ENCODE data around the gene COL5A2. TPM values are rescaled to one million over a fixed set of nuclear protein-coding genes. Genes with fewer than 3 reads are reported as not detected.

Gene COL5A2
- total RNA-seq, 1 experiment from 2014 or later, result 0.67 TPM

GRCh38 chr2:189066037-189066436 is 113.5 kb downstream of the COL5A2 start:
- no peaks in the 10 kb centered on the region for H3K9me3 ChIP-seq (ENCODE audit: low read length)
- H3K4me2 ChIP-seq (ENCODE audit: low read depth, low read length, poor library complexity, severe bottlenecking), result no peak overlapping the region
- H4K20me1 ChIP-seq (ENCODE audit: insufficient read depth, low read depth, low read length), result no peaks in the 10 kb centered on the region
- H3K36me3 ChIP-seq (ENCODE audit: insufficient read depth, low read length), result no peaks in the 10 kb centered on the region
- H3K4me1 ChIP-seq (ENCODE audit: low read length), result no peaks in the 10 kb centered on the region
- H3K27ac ChIP-seq (ENCODE audit: low read length), result no peak overlapping the region
- no peak overlapping the region for H2AFZ ChIP-seq (ENCODE audit: low read length)
- H3K9ac ChIP-seq (ENCODE audit: low read length), result no peak overlapping the region
- H3K27me3 ChIP-seq (ENCODE audit: low read length), result no peaks in the 10 kb centered on the region
- DNase-seq, result no peak
- no peaks in the 10 kb centered on the region for H3K9me2 ChIP-seq (replicated peaks; ENCODE audit: insufficient read depth, low read length)
- no peaks in the 10 kb centered on the region for H3K79me2 ChIP-seq (ENCODE audit: low read length)
- H3K4me3 ChIP-seq (ENCODE audit: low read length), result no peak overlapping the region

GRCh38 chr2:189060096-189060642 is 119.4 kb downstream of the COL5A2 start:
- no peaks in the 10 kb centered on the region for H3K36me3 ChIP-seq (ENCODE audit: insufficient read depth, low read length)
- no peaks in the 10 kb centered on the region for H4K20me1 ChIP-seq (ENCODE audit: insufficient read depth, low read depth, low read length)
- no peaks in the 10 kb centered on the region for H3K79me2 ChIP-seq (ENCODE audit: low read length)
- no peak overlapping the region for H3K4me3 ChIP-seq (ENCODE audit: low read length)
- H3K27ac ChIP-seq (ENCODE audit: low read length), result no peak overlapping the region
- no peaks in the 10 kb centered on the region for H3K9me2 ChIP-seq (replicated peaks; ENCODE audit: insufficient read depth, low read length)
- H3K9me3 ChIP-seq (ENCODE audit: low read length), result no peaks in the 10 kb centered on the region
- no peak overlapping the region for H3K4me2 ChIP-seq (ENCODE audit: low read depth, low read length, poor library complexity, severe bottlenecking)
- no peaks in the 10 kb centered on the region for H3K27me3 ChIP-seq (ENCODE audit: low read length)
- DNase-seq, result no peak
- no peak overlapping the region for H2AFZ ChIP-seq (ENCODE audit: low read length)
- H3K9ac ChIP-seq (ENCODE audit: low read length), result no peak overlapping the region
- H3K4me1 ChIP-seq (ENCODE audit: low read length), result no peaks in the 10 kb centered on the region

- no peak for DNase-seq
- Histone ChIP-seq H3K9me2 (replicated peaks; ENCODE audit: insufficient read depth, low read length) (no peaks in the 10 kb centered on the region), H3K4me3 (ENCODE audit: low read length) (no peak overlapping the region), H2AFZ (ENCODE audit: low read length) (no peak overlapping the region), H4K20me1 (ENCODE audit: insufficient read depth, low read depth, low read length) (no peaks in the 10 kb centered on the region), H3K4me1 (ENCODE audit: low read length) (no peaks in the 10 kb centered on the region), H3K9ac (ENCODE audit: low read length) (no peak overlapping the region), H3K27me3 (ENCODE audit: low read length) (no peaks in the 10 kb centered on the region), H3K9me3 (ENCODE audit: low read length) (no peaks in the 10 kb centered on the region), H3K4me2 (ENCODE audit: low read depth, low read length, poor library complexity, severe bottlenecking) (no peak overlapping the region), H3K36me3 (ENCODE audit: insufficient read depth, low read length) (no peaks in the 10 kb centered on the region), H3K79me2 (ENCODE audit: low read length) (no peaks in the 10 kb centered on the region), H3K27ac (ENCODE audit: low read length) (no peak overlapping the region)
Observed at GRCh38 chr2:189057316-189057715, 122.2 kb downstream of the COL5A2 start.

DNA sequence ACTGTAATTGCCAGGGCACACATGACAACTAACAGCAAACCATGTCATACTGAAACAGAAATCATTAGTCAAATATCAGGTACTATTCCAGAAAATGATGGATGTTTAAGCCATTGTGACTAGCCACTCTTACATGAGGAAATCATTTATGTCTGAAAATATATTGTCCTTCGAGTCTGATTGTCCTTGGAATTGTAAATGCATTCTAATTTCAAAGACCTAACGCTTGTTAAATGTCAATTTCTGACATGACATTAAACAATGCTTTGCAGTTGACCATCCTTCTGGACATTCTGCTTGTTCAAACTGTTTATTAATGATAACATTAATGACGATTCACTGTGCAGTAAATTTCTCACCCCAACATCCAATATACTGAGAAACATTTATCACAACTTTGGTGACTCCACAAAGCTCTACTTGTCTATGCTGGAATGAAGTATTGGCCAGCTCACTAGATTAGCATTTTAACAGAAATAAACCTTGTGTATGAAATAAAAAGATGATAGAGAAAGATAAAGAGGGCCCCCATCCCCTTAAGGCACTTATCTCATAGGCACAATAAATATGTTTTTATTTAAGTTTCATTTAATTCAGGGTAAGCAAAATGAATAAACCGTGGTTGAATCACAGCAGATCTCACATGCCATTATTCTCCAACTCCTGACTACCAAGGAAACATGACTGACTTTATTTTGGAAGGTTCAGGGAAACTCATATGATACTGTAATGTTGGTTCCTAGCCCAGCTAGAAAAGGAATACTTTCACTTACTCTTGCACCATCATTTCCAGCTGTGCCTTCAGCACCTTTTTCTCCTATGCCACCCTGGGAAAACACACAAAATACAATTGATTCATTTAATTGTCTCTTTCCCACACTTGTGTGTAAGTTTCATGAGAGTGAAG is 123.1 kb downstream of the COL5A2 start:
- DNase-seq, result no peak
- Histone ChIP-seq H3K9ac (ENCODE audit: low read length) (no peak overlapping the region), H4K20me1 (ENCODE audit: insufficient read depth, low read depth, low read length) (no peaks in the 10 kb centered on the region), H3K9me3 (ENCODE audit: low read length) (no peaks in the 10 kb centered on the region), H3K9me2 (replicated peaks; ENCODE audit: insufficient read depth, low read length) (no peaks in the 10 kb centered on the region), H3K4me3 (ENCODE audit: low read length) (no peak overlapping the region), H3K4me1 (ENCODE audit: low read length) (no peaks in the 10 kb centered on the region), H3K36me3 (ENCODE audit: insufficient read depth, low read length) (no peaks in the 10 kb centered on the region), H3K27me3 (ENCODE audit: low read length) (no peaks in the 10 kb centered on the region), H3K4me2 (ENCODE audit: low read depth, low read length, poor library complexity, severe bottlenecking) (no peak overlapping the region), H2AFZ (ENCODE audit: low read length) (no peak overlapping the region), H3K79me2 (ENCODE audit: low read length) (no peaks in the 10 kb centered on the region), H3K27ac (ENCODE audit: low read length) (no peak overlapping the region)

- Histone ChIP-seq H3K4me2 (ENCODE audit: low read depth, low read length, poor library complexity, severe bottlenecking) (no peak overlapping the region), H3K36me3 (ENCODE audit: insufficient read depth, low read length) (no peaks in the 10 kb centered on the region), H3K9me2 (replicated peaks; ENCODE audit: insufficient read depth, low read length) (no peaks in the 10 kb centered on the region), H2AFZ (ENCODE audit: low read length) (no peak overlapping the region), H3K27me3 (ENCODE audit: low read length) (no peaks in the 10 kb centered on the region), H3K9me3 (ENCODE audit: low read length) (no peaks in the 10 kb centered on the region), H3K9ac (ENCODE audit: low read length) (no peak overlapping the region), H3K79me2 (ENCODE audit: low read length) (no peaks in the 10 kb centered on the region), H3K4me3 (ENCODE audit: low read length) (no peak overlapping the region), H4K20me1 (ENCODE audit: insufficient read depth, low read depth, low read length) (no peaks in the 10 kb centered on the region), H3K27ac (ENCODE audit: low read length) (no peak overlapping the region), H3K4me1 (ENCODE audit: low read length) (no peaks in the 10 kb centered on the region)
- no peak for DNase-seq
Observed at GRCh38 chr2:189050165-189050712, 129.3 kb downstream of the COL5A2 start.

DNA sequence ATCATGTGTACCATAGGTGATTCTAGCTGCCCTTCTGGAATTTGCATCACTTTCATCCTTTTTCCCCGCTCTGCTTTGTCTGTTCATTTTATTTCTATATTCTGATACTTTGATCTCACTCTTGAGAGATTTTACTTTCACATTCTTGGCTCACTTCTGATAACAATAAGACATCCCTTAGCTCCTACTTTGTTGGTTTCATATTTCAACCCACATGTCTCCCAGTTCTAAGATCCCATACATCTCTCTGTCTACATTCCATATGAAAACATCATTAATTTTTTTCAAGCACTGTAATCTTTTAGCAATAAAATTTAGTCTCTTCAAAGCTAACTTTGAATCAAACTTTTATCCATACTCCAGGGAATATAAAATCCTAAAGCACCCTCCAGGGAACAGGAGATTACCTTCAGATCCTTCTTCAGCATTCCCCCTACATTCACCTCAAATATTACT is 129.8 kb downstream of the COL5A2 start:
- Histone ChIP-seq H3K27me3 (ENCODE audit: low read length) (no peaks in the 10 kb centered on the region), H3K4me2 (ENCODE audit: low read depth, low read length, poor library complexity, severe bottlenecking) (no peak overlapping the region), H3K27ac (ENCODE audit: low read length) (no peak overlapping the region), H3K9ac (ENCODE audit: low read length) (no peak overlapping the region), H3K36me3 (ENCODE audit: insufficient read depth, low read length) (no peaks in the 10 kb centered on the region), H3K4me1 (ENCODE audit: low read length) (no peaks in the 10 kb centered on the region), H3K9me2 (replicated peaks; ENCODE audit: insufficient read depth, low read length) (no peaks in the 10 kb centered on the region), H2AFZ (ENCODE audit: low read length) (no peak overlapping the region), H3K79me2 (ENCODE audit: low read length) (no peaks in the 10 kb centered on the region), H3K9me3 (ENCODE audit: low read length) (no peaks in the 10 kb centered on the region), H4K20me1 (ENCODE audit: insufficient read depth, low read depth, low read length) (no peaks in the 10 kb centered on the region), H3K4me3 (ENCODE audit: low read length) (no peak overlapping the region)
- DNase-seq, result no peak

- Histone ChIP-seq H3K9me3 (ENCODE audit: low read length) (no peaks in the 10 kb centered on the region), H3K4me2 (ENCODE audit: low read depth, low read length, poor library complexity, severe bottlenecking) (no peak overlapping the region), H3K9ac (ENCODE audit: low read length) (no peak overlapping the region), H3K9me2 (replicated peaks; ENCODE audit: insufficient read depth, low read length) (no peaks in the 10 kb centered on the region), H3K4me3 (ENCODE audit: low read length) (no peak overlapping the region), H3K79me2 (ENCODE audit: low read length) (no peaks in the 10 kb centered on the region), H3K27ac (ENCODE audit: low read length) (no peak overlapping the region), H3K27me3 (ENCODE audit: low read length) (no peaks in the 10 kb centered on the region), H3K36me3 (ENCODE audit: insufficient read depth, low read length) (no peaks in the 10 kb centered on the region), H2AFZ (ENCODE audit: low read length) (no peak overlapping the region), H4K20me1 (ENCODE audit: insufficient read depth, low read depth, low read length) (no peaks in the 10 kb centered on the region), H3K4me1 (ENCODE audit: low read length) (no peaks in the 10 kb centered on the region)
- no peak for DNase-seq
Observed at GRCh38 chr2:189048189-189048588, 131.4 kb downstream of the COL5A2 start.

GRCh38 chr2:189047171-189047888 is 132.2 kb downstream of the COL5A2 start:
- no peak overlapping the region for H2AFZ ChIP-seq (ENCODE audit: low read length)
- H4K20me1 ChIP-seq (ENCODE audit: insufficient read depth, low read depth, low read length), result no peaks in the 10 kb centered on the region
- no peaks in the 10 kb centered on the region for H3K4me1 ChIP-seq (ENCODE audit: low read length)
- H3K9ac ChIP-seq (ENCODE audit: low read length), result no peak overlapping the region
- H3K9me2 ChIP-seq (replicated peaks; ENCODE audit: insufficient read depth, low read length), result no peaks in the 10 kb centered on the region
- H3K4me2 ChIP-seq (ENCODE audit: low read depth, low read length, poor library complexity, severe bottlenecking), result no peak overlapping the region
- H3K4me3 ChIP-seq (ENCODE audit: low read length), result no peak overlapping the region
- DNase-seq, result no peak
- no peaks in the 10 kb centered on the region for H3K36me3 ChIP-seq (ENCODE audit: insufficient read depth, low read length)
- no peaks in the 10 kb centered on the region for H3K27me3 ChIP-seq (ENCODE audit: low read length)
- H3K27ac ChIP-seq (ENCODE audit: low read length), result no peak overlapping the region
- no peaks in the 10 kb centered on the region for H3K79me2 ChIP-seq (ENCODE audit: low read length)
- H3K9me3 ChIP-seq (ENCODE audit: low read length), result no peaks in the 10 kb centered on the region
